HepG2 (cell line): ENCODE results near the gene AGAP1. TPM values are rescaled to one million over a fixed set of nuclear protein-coding genes. Genes with fewer than 3 reads are reported as not detected.
A peak's percentile ranks its signal among the peaks of the same experiment; 100 is the strongest.

Experiments used
- BORCS8-MEF2B ChIP-seq: sonication (generic); formaldehyde crosslinking; IDR thresholded peaks from 2 replicates; pipeline ENCODE4 v1.8.0; 2022; ENCODE audit warnings: mild to moderate bottlenecking, missing genetic modification reagents
- HNF4G ChIP-seq, 2 experiments: sonication (generic) in 1 of 2; formaldehyde crosslinking in 1 of 2; IDR thresholded peaks; 2 replicates each; pipeline versions ENCODE4 v1.4.0 to v1.6.1; 2011 to 2020; ENCODE audit warnings: borderline replicate concordance in 2 of 2, low read depth in 2 of 2, mild to moderate bottlenecking in 2 of 2, low read length in 1 of 2, missing genetic modification reagents in 1 of 2, moderate library complexity in 1 of 2
- JUN ChIP-seq: sonication (generic); formaldehyde crosslinking; IDR thresholded peaks from 2 replicates; pipeline ENCODE4 v1.4.0; 2020; ENCODE audit warnings: mild to moderate bottlenecking, missing genetic modification reagents
- KAT7 ChIP-seq: IDR thresholded peaks from 2 replicates; pipeline ENCODE4 v1.6.1; 2018; ENCODE audit warnings: borderline replicate concordance, missing compliant biosample characterization
- NBN ChIP-seq: fragments of 450-650 bp; conservative IDR thresholded peaks from 2 replicates; pipeline ENCODE4 v1.6.1; 2017
- NCOA5 ChIP-seq: sonication (generic); formaldehyde crosslinking; IDR thresholded peaks from 2 replicates; pipeline ENCODE4 v1.4.0; 2020; ENCODE audit warnings: missing genetic modification reagents
- NR1H2 ChIP-seq: sonication (generic); formaldehyde crosslinking; IDR thresholded peaks from 2 replicates; pipeline ENCODE4 v1.8.1; 2022; ENCODE audit warnings: low read depth, missing genetic modification reagents, borderline replicate concordance
- RCOR2 ChIP-seq: IDR thresholded peaks from 2 replicates; pipeline ENCODE4 v1.6.1; 2016; ENCODE audit warnings: missing biosample characterization, missing genetic modification reagents
- RXRB ChIP-seq: IDR thresholded peaks from 2 replicates; pipeline ENCODE4 v1.6.1; 2016; ENCODE audit warnings: borderline replicate concordance, missing genetic modification reagents, missing compliant biosample characterization
- TARDBP ChIP-seq: sonication (generic); formaldehyde crosslinking; IDR thresholded peaks from 2 replicates; pipeline ENCODE4 v1.8.0; 2022; ENCODE audit warnings: mild to moderate bottlenecking, missing genetic modification reagents
- TSC22D2 ChIP-seq: sonication (generic); formaldehyde crosslinking; IDR thresholded peaks from 2 replicates; pipeline ENCODE4 v1.5.1; 2020; ENCODE audit warnings: missing genetic modification reagents, mild to moderate bottlenecking, borderline replicate concordance
- ZBTB7A ChIP-seq: sonication (generic); formaldehyde crosslinking; IDR thresholded peaks from 2 replicates; pipeline ENCODE4 v1.8.0; 2022; ENCODE audit warnings: mild to moderate bottlenecking, missing genetic modification reagents
- ZBTB7B ChIP-seq: sonication (generic); formaldehyde crosslinking; IDR thresholded peaks from 2 replicates; pipeline ENCODE4 v1.4.0; 2020; ENCODE audit warnings: missing genetic modification reagents
- ZFAT ChIP-seq: sonication (generic); formaldehyde crosslinking; conservative IDR thresholded peaks from 2 replicates; pipeline ENCODE4 v1.8.1; 2023; ENCODE audit warnings: missing genetic modification reagents, inconsistent platforms
- ZFP36L2 ChIP-seq: sonication (generic); formaldehyde crosslinking; IDR thresholded peaks from 2 replicates; pipeline ENCODE4 v1.4.0; 2020; ENCODE audit warnings: missing genetic modification reagents
- ZFP90 ChIP-seq: sonication (generic); formaldehyde crosslinking; IDR thresholded peaks from 2 replicates; pipeline ENCODE4 v1.8.0; 2022; ENCODE audit warnings: missing genetic modification reagents, mild to moderate bottlenecking, inconsistent platforms, borderline replicate concordance
- ZNF121 ChIP-seq: sonication (generic); formaldehyde crosslinking; IDR thresholded peaks from 2 replicates; pipeline ENCODE4 v1.5.0; 2020; ENCODE audit warnings: mild to moderate bottlenecking, missing genetic modification reagents
- ZNF143 ChIP-seq: sonication (generic); formaldehyde crosslinking; IDR thresholded peaks from 2 replicates; pipeline ENCODE4 v1.4.0; 2020; ENCODE audit warnings: missing genetic modification reagents
- ZNF282 ChIP-seq: fragments of 450-650 bp; IDR thresholded peaks from 2 replicates; pipeline ENCODE4 v1.6.1; 2018; ENCODE audit not compliant: partially characterized antibody
- polyA plus RNA-seq, 8 experiments: library from polyadenylated mRNA; depleted of rRNA in 3 of 8; stranded (reverse) in 7 of 8; unstranded in 1 of 8; fragments of >200 nt; fragmentation: Illumina TruSeq in 4 of 8; extraction: Trizol in 4 of 8; gene quantifications; 2 replicates each; pipeline versions ENCODE4 v1.2.1 to v1.2.3, GENCODE V29; 2011 to 2016; ENCODE audit warnings: low read depth in 4 of 8, missing spikeins in 1 of 8, mixed read lengths in 1 of 8; ENCODE audit not compliant: insufficient read depth in 1 of 8
- total RNA-seq, 5 experiments: library from RNA; depleted of rRNA; stranded (reverse); fragments of >200 nt; fragmentation: Illumina TruSeq; extraction: Trizol; gene quantifications; 2 replicates each; pipeline ENCODE4 v1.2.3, GENCODE V29; 2016; ENCODE audit warnings: low read depth in 1 of 5
- TF ChIP-seq, protein P1 (sequence below): sonication (generic); formaldehyde crosslinking; IDR thresholded peaks from 2 replicates; pipeline ENCODE4 v1.4.0; 2020; ENCODE audit warnings: mild to moderate bottlenecking, missing genetic modification reagents
- TF ChIP-seq, protein P2 (sequence below), 2 experiments: fragments of 450-650 bp in 1 of 2; sonication (generic) in 1 of 2; formaldehyde crosslinking; IDR thresholded peaks; 2 replicates each; pipeline versions ENCODE4 v1.5.0 to v1.8.0; 2020 to 2022; ENCODE audit warnings: mild to moderate bottlenecking in 1 of 2, missing genetic modification reagents in 1 of 2
- TF ChIP-seq, protein P3 (sequence below): sonication (generic); formaldehyde crosslinking; IDR thresholded peaks from 2 replicates; pipeline ENCODE4 v1.4.0; 2020; ENCODE audit warnings: missing genetic modification reagents
- TF ChIP-seq, protein P4 (sequence below): sonication (generic); formaldehyde crosslinking; IDR thresholded peaks from 2 replicates; pipeline ENCODE4 v1.5.0; 2020; ENCODE audit warnings: missing genetic modification reagents
- TF ChIP-seq, protein P5 (sequence below): sonication (generic); formaldehyde crosslinking; IDR thresholded peaks from 2 replicates; pipeline ENCODE4 v1.5.0; 2020; ENCODE audit warnings: mild to moderate bottlenecking, missing genetic modification reagents, borderline replicate concordance

The AGAP1 gene
- total and polyA plus RNA-seq, 2 of the 13 experiments (the other 11 are each of a cell fraction or from before 2014, with no cell fraction given), result 21.2 to 32.7 TPM

DNA sequence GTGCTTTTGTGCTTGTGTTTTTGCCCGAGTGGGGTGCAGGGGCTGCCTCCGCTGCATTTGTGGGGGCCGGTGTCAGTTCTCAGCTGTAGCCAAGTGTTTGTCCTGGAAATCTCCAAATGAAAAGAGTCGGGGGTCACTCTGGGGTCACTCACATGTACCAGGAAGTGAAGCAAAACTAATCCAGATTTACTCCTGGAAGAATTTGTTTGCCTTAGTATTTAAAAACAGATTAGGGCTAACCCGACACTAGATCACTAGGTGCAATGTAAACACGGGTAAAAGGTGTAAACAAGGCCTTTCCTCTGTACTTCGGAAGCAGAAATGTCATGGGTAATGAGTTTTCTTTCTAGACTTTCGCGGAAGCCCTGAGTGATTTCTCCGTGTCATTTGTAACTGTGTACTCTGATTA, 624.0 kb downstream of the AGAP1 start (continued):
- peak; percentile 96 for TF ChIP-seq RCOR2 (CRISPR knock-in tag)
- no peak; the same call in 1 of the 2 replicates for TF ChIP-seq KAT7 (CRISPR knock-in tag)
- TF ChIP-seq ZFAT (CRISPR knock-in tag), result no peak
- TF ChIP-seq HNF4G (IDR thresholded peaks at IDR 0.05; ENCODE audit: borderline replicate concordance, low read depth, low read length), result peak; percentile 52; the same call in 1 of the 2 replicates
- peak; percentile 64; the same call in 1 of the 2 replicates for TF ChIP-seq HNF4G (CRISPR knock-in tag; IDR thresholded peaks at IDR 0.05; ENCODE audit: borderline replicate concordance, low read depth)
- peak; percentile 87 for TF ChIP-seq ZBTB7A
- TF ChIP-seq NCOA5 (CRISPR knock-in tag), result no peak
- TF ChIP-seq, protein P1, sequence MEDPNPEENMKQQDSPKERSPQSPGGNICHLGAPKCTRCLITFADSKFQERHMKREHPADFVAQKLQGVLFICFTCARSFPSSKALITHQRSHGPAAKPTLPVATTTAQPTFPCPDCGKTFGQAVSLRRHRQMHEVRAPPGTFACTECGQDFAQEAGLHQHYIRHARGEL (CRISPR knock-in tag), result no peak
- TF ChIP-seq ZFP36L2, result no peak
- TF ChIP-seq, protein P2, sequence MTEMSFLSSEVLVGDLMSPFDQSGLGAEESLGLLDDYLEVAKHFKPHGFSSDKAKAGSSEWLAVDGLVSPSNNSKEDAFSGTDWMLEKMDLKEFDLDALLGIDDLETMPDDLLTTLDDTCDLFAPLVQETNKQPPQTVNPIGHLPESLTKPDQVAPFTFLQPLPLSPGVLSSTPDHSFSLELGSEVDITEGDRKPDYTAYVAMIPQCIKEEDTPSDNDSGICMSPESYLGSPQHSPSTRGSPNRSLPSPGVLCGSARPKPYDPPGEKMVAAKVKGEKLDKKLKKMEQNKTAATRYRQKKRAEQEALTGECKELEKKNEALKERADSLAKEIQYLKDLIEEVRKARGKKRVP (CRISPR knock-in tag; IDR thresholded peaks at IDR 0.05), result peak in 1 of 2 experiments; percentile 88; a peak in 2 of 4 replicates
- TF ChIP-seq NBN, result no peak
- TF ChIP-seq JUN (CRISPR knock-in tag), result no peak
- TF ChIP-seq, protein P3, sequence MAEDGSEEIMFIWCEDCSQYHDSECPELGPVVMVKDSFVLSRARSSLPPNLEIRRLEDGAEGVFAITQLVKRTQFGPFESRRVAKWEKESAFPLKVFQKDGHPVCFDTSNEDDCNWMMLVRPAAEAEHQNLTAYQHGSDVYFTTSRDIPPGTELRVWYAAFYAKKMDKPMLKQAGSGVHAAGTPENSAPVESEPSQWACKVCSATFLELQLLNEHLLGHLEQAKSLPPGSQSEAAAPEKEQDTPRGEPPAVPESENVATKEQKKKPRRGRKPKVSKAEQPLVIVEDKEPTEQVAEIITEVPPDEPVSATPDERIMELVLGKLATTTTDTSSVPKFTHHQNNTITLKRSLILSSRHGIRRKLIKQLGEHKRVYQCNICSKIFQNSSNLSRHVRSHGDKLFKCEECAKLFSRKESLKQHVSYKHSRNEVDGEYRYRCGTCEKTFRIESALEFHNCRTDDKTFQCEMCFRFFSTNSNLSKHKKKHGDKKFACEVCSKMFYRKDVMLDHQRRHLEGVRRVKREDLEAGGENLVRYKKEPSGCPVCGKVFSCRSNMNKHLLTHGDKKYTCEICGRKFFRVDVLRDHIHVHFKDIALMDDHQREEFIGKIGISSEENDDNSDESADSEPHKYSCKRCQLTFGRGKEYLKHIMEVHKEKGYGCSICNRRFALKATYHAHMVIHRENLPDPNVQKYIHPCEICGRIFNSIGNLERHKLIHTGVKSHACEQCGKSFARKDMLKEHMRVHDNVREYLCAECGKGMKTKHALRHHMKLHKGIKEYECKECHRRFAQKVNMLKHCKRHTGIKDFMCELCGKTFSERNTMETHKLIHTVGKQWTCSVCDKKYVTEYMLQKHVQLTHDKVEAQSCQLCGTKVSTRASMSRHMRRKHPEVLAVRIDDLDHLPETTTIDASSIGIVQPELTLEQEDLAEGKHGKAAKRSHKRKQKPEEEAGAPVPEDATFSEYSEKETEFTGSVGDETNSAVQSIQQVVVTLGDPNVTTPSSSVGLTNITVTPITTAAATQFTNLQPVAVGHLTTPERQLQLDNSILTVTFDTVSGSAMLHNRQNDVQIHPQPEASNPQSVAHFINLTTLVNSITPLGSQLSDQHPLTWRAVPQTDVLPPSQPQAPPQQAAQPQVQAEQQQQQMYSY (CRISPR knock-in tag), result no peak
- peak; percentile 97 for TF ChIP-seq TARDBP (CRISPR knock-in tag)
- TF ChIP-seq, protein P4, sequence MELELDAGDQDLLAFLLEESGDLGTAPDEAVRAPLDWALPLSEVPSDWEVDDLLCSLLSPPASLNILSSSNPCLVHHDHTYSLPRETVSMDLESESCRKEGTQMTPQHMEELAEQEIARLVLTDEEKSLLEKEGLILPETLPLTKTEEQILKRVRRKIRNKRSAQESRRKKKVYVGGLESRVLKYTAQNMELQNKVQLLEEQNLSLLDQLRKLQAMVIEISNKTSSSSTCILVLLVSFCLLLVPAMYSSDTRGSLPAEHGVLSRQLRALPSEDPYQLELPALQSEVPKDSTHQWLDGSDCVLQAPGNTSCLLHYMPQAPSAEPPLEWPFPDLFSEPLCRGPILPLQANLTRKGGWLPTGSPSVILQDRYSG (CRISPR knock-in tag), result no peak
- no peak; the same call in 1 of the 2 replicates for TF ChIP-seq NR1H2 (CRISPR knock-in tag)
- TF ChIP-seq BORCS8-MEF2B (CRISPR knock-in tag), result no peak
- TF ChIP-seq, protein P5, sequence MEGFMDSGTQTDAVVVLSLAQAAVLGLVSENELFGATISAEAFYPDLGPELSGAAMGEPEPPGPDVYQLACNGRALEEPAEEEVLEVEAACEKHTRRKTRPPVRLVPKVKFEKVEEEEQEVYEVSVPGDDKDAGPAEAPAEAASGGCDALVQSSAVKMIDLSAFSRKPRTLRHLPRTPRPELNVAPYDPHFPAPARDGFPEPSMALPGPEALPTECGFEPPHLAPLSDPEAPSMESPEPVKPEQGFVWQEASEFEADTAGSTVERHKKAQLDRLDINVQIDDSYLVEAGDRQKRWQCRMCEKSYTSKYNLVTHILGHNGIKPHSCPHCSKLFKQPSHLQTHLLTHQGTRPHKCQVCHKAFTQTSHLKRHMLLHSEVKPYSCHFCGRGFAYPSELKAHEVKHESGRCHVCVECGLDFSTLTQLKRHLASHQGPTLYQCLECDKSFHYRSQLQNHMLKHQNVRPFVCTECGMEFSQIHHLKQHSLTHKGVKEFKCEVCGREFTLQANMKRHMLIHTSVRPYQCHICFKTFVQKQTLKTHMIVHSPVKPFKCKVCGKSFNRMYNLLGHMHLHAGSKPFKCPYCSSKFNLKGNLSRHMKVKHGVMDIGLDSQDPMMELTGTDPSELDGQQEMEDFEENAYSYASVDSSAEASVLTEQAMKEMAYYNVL (CRISPR knock-in tag), result peak; percentile 75; the same call in 1 of the 2 replicates
- peak; percentile 100 for TF ChIP-seq RXRB (CRISPR knock-in tag)
- peak; percentile 83 for TF ChIP-seq ZFP90 (CRISPR knock-in tag)
- TF ChIP-seq TSC22D2 (CRISPR knock-in tag), result no peak
- no peak for TF ChIP-seq ZNF143 (CRISPR knock-in tag)
- TF ChIP-seq ZNF121 (CRISPR knock-in tag), result no peak
- TF ChIP-seq ZBTB7B (CRISPR knock-in tag), result no peak
- TF ChIP-seq ZNF282, result no peak
